Measurements from ENCODE around the gene FAM20A. TPM values are rescaled to one million over a fixed set of nuclear protein-coding genes. Genes with fewer than 3 reads are reported as not detected.
A peak's percentile ranks its signal among the peaks of the same experiment; 100 is the strongest.
"Not testable (repeated sequence)": the region's sequence is repeated elsewhere in the genome, so short reads cannot be mapped to it uniquely, and the experiment has no call there.

The FAM20A gene
- polyA plus RNA-seq, 3 donors: 10.6 to 19.2 (median 14.8) TPM

GRCh38 chr17:68526548-68526947 lies 74.6 kb downstream of the FAM20A start:
- DNase-seq: no peak

- DNase-seq: no peak
Measured at GRCh38 chr17:68522266-68522665, 78.9 kb downstream of the FAM20A start.

- no peak for DNase-seq
Measured at GRCh38 chr17:68519911-68520310, 81.3 kb downstream of the FAM20A start.

GRCh38 chr17:68519051-68519450 lies 82.1 kb downstream of the FAM20A start:
- DNase-seq: not testable (repeated sequence)

GRCh38 chr17:68518063-68518815 lies 82.9 kb downstream of the FAM20A start:
- no peak for DNase-seq

- DNase-seq: not testable (repeated sequence)
Measured at GRCh38 chr17:68517605-68518004, 83.6 kb downstream of the FAM20A start.

- no peak for DNase-seq
Measured at GRCh38 chr17:68516732-68517131, 84.4 kb downstream of the FAM20A start.

- no peak for DNase-seq
Measured at GRCh38 chr17:68514831-68515635, 86.1 kb downstream of the FAM20A start.

GRCh38 chr17:68513932-68514331 lies 87.2 kb downstream of the FAM20A start:
- no peak for DNase-seq

- DNase-seq: no peak
Measured at GRCh38 chr17:68512960-68513474, 88.2 kb downstream of the FAM20A start.

- DNase-seq: peak; percentile 97
Measured at GRCh38 chr17:68512247-68512959, 88.8 kb downstream of the FAM20A start, which contains the start of gene PRKAR1A. PRKAR1A (plus strand) TSS chr17:68512430; CDS start chr17:68515400, 2,970 bp downstream.

GRCh38 chr17:68511671-68512246 lies 89.4 kb downstream of the FAM20A start:
- peak; percentile 92 for DNase-seq

- no peak for DNase-seq
Measured at GRCh38 chr17:68511254-68511670, 89.9 kb downstream of the FAM20A start.

- peak; percentile 51 for DNase-seq
Measured at GRCh38 chr17:68509141-68510057, 91.8 kb downstream of the FAM20A start.

GRCh38 chr17:68507576-68507975 lies 93.6 kb downstream of the FAM20A start:
- no peak for DNase-seq

- DNase-seq: no peak
Measured at GRCh38 chr17:68505951-68506350, 95.2 kb downstream of the FAM20A start.

GRCh38 chr17:68501074-68501473 lies 100.1 kb downstream of the FAM20A start:
- no peak for DNase-seq

GRCh38 chr17:68499587-68499986 lies 101.6 kb downstream of the FAM20A start:
- DNase-seq: no peak

GRCh38 chr17:68498479-68499326 lies 102.5 kb downstream of the FAM20A start:
- no peak for DNase-seq

- DNase-seq: no peak
Measured at GRCh38 chr17:68497885-68498319, 103.3 kb downstream of the FAM20A start.
